Measurements from ENCODE around the gene TAS2R38.

DNA sequence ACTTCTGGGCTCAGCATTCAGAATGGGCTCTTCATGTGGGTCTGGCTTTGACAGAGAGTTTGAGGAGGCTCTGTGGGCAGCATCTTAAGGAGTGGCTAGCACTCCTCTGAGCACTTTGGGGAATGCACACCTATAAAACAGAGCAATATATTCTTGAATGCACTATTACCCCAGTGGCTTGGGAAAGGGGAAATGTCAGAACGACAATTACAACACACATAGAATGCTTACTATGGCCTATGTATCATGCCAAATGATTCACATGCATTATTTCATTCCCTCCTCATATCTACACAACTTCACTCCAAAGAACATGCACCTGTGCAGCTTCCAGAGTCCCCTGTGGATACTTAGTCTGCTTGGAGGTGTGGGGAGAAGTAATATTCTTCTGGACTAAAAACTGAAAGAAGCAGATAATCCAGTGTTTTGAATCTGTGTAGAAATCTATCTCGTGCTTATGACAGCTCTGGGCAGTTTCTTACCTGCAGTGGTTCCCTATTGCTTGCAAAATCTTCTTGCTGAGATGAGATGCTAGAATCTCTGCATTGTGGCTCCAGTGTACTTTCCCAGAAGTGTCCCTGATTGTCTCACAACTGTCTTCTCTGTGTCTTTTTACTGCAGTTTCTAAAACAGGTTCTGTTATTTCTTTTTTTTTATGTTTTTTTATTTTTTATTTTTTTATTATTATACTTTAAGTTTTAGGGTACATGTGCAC is 16.6 kb upstream of the TAS2R38 start:
- no peak for TF ChIP-seq POLR2A (IDR thresholded peaks at IDR 0.05; ENCODE audit: low read depth, low read length)
- TF ChIP-seq TAF1 (IDR thresholded peaks at IDR 0.05; ENCODE audit: borderline replicate concordance, low read depth, low read length) = no peak
- TF ChIP-seq POLR2AphosphoS5 (IDR thresholded peaks at IDR 0.05; ENCODE audit: low read depth, low read length) = no peak

All from GM12892 (cell line).